B cell (primary cell): ENCODE data around the gene FTO. TPM values are rescaled to one million over a fixed set of nuclear protein-coding genes. Genes with fewer than 3 reads are reported as not detected.

ENCODE experiments used
- ATAC-seq: fragments of 200-7000 bp; cut with Tn5 transposase; one replicate; pipeline ENCODE4 v1.10.0; 2021; ENCODE audit warnings: low read depth, mild to moderate bottlenecking, moderate number of reproducible peaks, moderate library complexity
- CTCF ChIA-PET: fragments of 350-600 bp; sonication (Branson Sonifier 250); formaldehyde crosslinking; loops from one replicate; lab custom pipeline; 2021; ENCODE audit warnings: antibody characterized with exemption, inconsistent platforms; lab: Charles Lee
- POLR2A ChIA-PET: fragments of 350-600 bp; sonication (Branson Sonifier 250); formaldehyde crosslinking; loops from one replicate; lab custom pipeline; 2021; ENCODE audit warnings: antibody characterized with exemption; lab: Charles Lee
- DNase-seq: peaks from one replicate; pipeline ENCODE4 v3.0.0; 2013
- H2AFZ ChIP-seq: 2 replicates; pipeline ENCODE4 v1.6.1; 2012; ENCODE audit warnings: mild to moderate bottlenecking, low read depth, low read length; ENCODE audit not compliant: insufficient read depth, poor library complexity, severe bottlenecking
- H3K27ac ChIP-seq, 2 donors: 1 replicate in 1 of 2; 2 replicates in 1 of 2; pipeline ENCODE4 v1.5.1; 2012 to 2013; ENCODE audit warnings: low read length in 2 of 2, mild to moderate bottlenecking in 2 of 2, moderate library complexity in 1 of 2
- H3K27me3 ChIP-seq, 4 experiments: fragments of 200-600 bp in 1 of 4; sonication (generic) in 1 of 4; replicated peaks in 1 of 4; 1 replicate in 2 of 4; 2 replicates in 2 of 4; pipeline versions ENCODE4 v1.6.1 to v1.7.0; 2013 to 2016; ENCODE audit warnings: low read length in 3 of 4, mild to moderate bottlenecking in 2 of 4, mixed read lengths in 1 of 4, moderate library complexity in 1 of 4; ENCODE audit not compliant: insufficient read depth in 4 of 4, control insufficient read depth in 3 of 4; ENCODE audit errors: control extremely low read depth in 1 of 4
- H3K36me3 ChIP-seq, 2 experiments: replicated peaks in 1 of 2; 1 replicate in 1 of 2; 2 replicates in 1 of 2; pipeline versions ENCODE4 v1.6.1 to v1.7.1; 2013; ENCODE audit warnings: low read length in 1 of 2; ENCODE audit not compliant: insufficient read depth in 2 of 2, control insufficient read depth in 1 of 2; ENCODE audit errors: control extremely low read depth in 1 of 2, extremely low read depth in 1 of 2
- H3K4me1 ChIP-seq, 2 donors: fragments of 200-600 bp in 1 of 2; sonication (generic) in 1 of 2; 1 replicate in 1 of 2; 2 replicates in 1 of 2; pipeline versions ENCODE4 v1.5.1 to v1.6.1; 2013 to 2017; ENCODE audit warnings: low read length in 2 of 2; ENCODE audit not compliant: control insufficient read depth in 2 of 2, insufficient read depth in 2 of 2
- H3K4me2 ChIP-seq: replicated peaks from 2 replicates; pipeline ENCODE3; 2012; ENCODE audit warnings: mild to moderate bottlenecking, low read depth, low read length; ENCODE audit not compliant: poor library complexity, severe bottlenecking
- H3K4me3 ChIP-seq, 5 experiments: fragments of 200-600 bp in 1 of 5; sonication (generic) in 1 of 5; 1 replicate in 3 of 5; 2 replicates in 2 of 5; pipeline versions ENCODE4 v1.5.1 to v1.7.0; 2011 to 2016; ENCODE audit warnings: low read length in 4 of 5, mild to moderate bottlenecking in 4 of 5, low read depth in 2 of 5, control low read depth in 1 of 5, moderate library complexity in 1 of 5; ENCODE audit not compliant: insufficient read depth in 1 of 5; ENCODE audit errors: control extremely low read depth in 1 of 5, extremely low read depth in 1 of 5
- H3K79me2 ChIP-seq: fragments of 200-600 bp; sonication (generic); one replicate; pipeline ENCODE4 v1.6.0; 2016; ENCODE audit warnings: low read length; ENCODE audit not compliant: control insufficient read depth, insufficient read depth
- H3K9ac ChIP-seq: fragments of 200-600 bp; sonication (generic); 2 replicates; pipeline ENCODE4 v1.6.1; 2017; ENCODE audit warnings: mild to moderate bottlenecking, low read length, moderate library complexity
- H3K9me3 ChIP-seq, 3 donors: one replicate each; pipeline versions ENCODE4 v1.6.1 to v1.7.1; 2013; ENCODE audit warnings: low read length in 2 of 3; ENCODE audit not compliant: control insufficient read depth in 2 of 3, insufficient read depth in 1 of 3; ENCODE audit errors: control extremely low read depth in 1 of 3
- H4K20me1 ChIP-seq: 2 replicates; pipeline ENCODE4 v1.6.0; 2012; ENCODE audit warnings: mild to moderate bottlenecking, low read length; ENCODE audit not compliant: insufficient read depth, control insufficient read depth, poor library complexity, severe bottlenecking
- H3K27ac Mint-ChIP-seq: one replicate; pipeline ENCODE4 v1.8.0; 2021; ENCODE audit warnings: mixed read lengths
- H3K27me3 Mint-ChIP-seq: one replicate; pipeline ENCODE4 v1.8.0; 2021; ENCODE audit warnings: mixed read lengths
- H3K4me1 Mint-ChIP-seq: one replicate; pipeline ENCODE4 v1.8.0; 2021; ENCODE audit warnings: mixed read lengths
- H3K4me3 Mint-ChIP-seq: one replicate; pipeline ENCODE4 v1.8.0; 2021; ENCODE audit warnings: mixed read lengths
- H3K9me3 Mint-ChIP-seq: one replicate; pipeline ENCODE4 v1.8.0; 2022; ENCODE audit warnings: mixed read lengths; ENCODE audit not compliant: insufficient read depth
- CTCF ChIP-seq: fragments of 200-600 bp; IDR thresholded peaks from one replicate; pipeline ENCODE4 v1.8.0; 2022; ENCODE audit warnings: antibody characterized with exemption, mild to moderate bottlenecking
- EZH2 ChIP-seq: IDR thresholded peaks from 2 replicates; pipeline ENCODE4 v1.6.1; 2012; ENCODE audit warnings: borderline replicate concordance, low read depth, mild to moderate bottlenecking, moderate library complexity, low read length; ENCODE audit not compliant: insufficient read depth, poor library complexity, severe bottlenecking
- WGBS: methylation state at CpG from one replicate; pipeline ENCODE4 v1.1.5; 2013; ENCODE audit warnings: missing lambda C conversion rate; ENCODE audit not compliant: insufficient coverage; 5-methylcytosine and 5-hydroxymethylcytosine counted together
- intact Hi-C: fragments of 100-400 bp; cut with micrococcal nuclease; formaldehyde crosslinking; loops from one replicate; pipeline ENCODE4 v1.10.0; 2022
- polyA plus RNA-seq: library from polyadenylated mRNA; depleted of rRNA; stranded (reverse); fragments of >200 nt; gene quantifications from 2 replicates; pipeline ENCODE4 v1.2.3, GENCODE V29; 2012
- total RNA-seq, 2 donors: library from RNA; stranded (reverse); fragments of 120-200 nt in 1 of 2; gene quantifications; 1 replicate in 1 of 2; 2 replicates in 1 of 2; pipeline versions ENCODE4 v1.2.3 to v1.2.4, GENCODE V29; 2013 to 2022

FTO gene
- total and polyA plus RNA-seq, 2 donors (not counting 1 experiment from before 2014, with no cell fraction given): 26.5 to 68.5 TPM

- H3K27ac ChIP-seq: no peak overlapping the region
- H3K4me1 Mint-ChIP-seq: peaks cover 17% of the 10 kb centered on the region
- POLR2A ChIA-PET: no interaction called here
- peaks cover 0 to 7% of the 10 kb centered on the region in 2 experiments for H3K36me3 ChIP-seq
- H3K9me3 ChIP-seq: no peaks in the 10 kb centered on the region
- H3K27me3 Mint-ChIP-seq: no peaks in the 10 kb centered on the region
- no peak overlapping the region for H3K9ac ChIP-seq
- CTCF ChIA-PET: interaction anchor here (0.6 kb wide), 1 partner anchor 11 kb away, joined by 3 read pairs; no protein-coding TSS in a partner anchor
- no peak for TF ChIP-seq EZH2
- TF ChIP-seq CTCF: no peak
- no peak overlapping the region for H3K4me3 ChIP-seq
- no peaks in the 10 kb centered on the region for H3K27me3 ChIP-seq
- no peak overlapping the region for H3K4me3 Mint-ChIP-seq
- WGBS: 0% methylated on average over 1 of the region's 4 CpGs
- peaks cover 3 to 12% of the 10 kb centered on the region in 2 donors for H3K4me1 ChIP-seq
- DNase-seq: peak; percentile 24
- H3K27ac Mint-ChIP-seq: no peak overlapping the region
- no peaks in the 10 kb centered on the region for H3K9me3 Mint-ChIP-seq
- H3K79me2 ChIP-seq: no peaks in the 10 kb centered on the region
- H3K4me2 ChIP-seq: no peak overlapping the region
- intact Hi-C loops: no loop called here
- ATAC-seq: no peak
- no peaks in the 10 kb centered on the region for H4K20me1 ChIP-seq
- no peak overlapping the region for H2AFZ ChIP-seq
Observed at GRCh38 chr16:53840456-53840855, 136.5 kb downstream of the FTO start.

GRCh38 chr16:53841884-53842283, 137.9 kb downstream of the FTO start:
- H3K27me3 ChIP-seq: no peaks in the 10 kb centered on the region
- TF ChIP-seq EZH2: no peak
- TF ChIP-seq CTCF: no peak
- H3K4me2 ChIP-seq: no peak overlapping the region
- ATAC-seq (no peak), DNase-seq (no peak)
- H3K36me3 ChIP-seq: peaks cover 0 to 7% of the 10 kb centered on the region in 2 experiments
- H3K9ac ChIP-seq: no peak overlapping the region
- H4K20me1 ChIP-seq: no peaks in the 10 kb centered on the region
- no peak overlapping the region for H3K27ac Mint-ChIP-seq
- no peak overlapping the region for H2AFZ ChIP-seq
- H3K4me1 Mint-ChIP-seq: peaks cover 20% of the 10 kb centered on the region
- H3K4me3 ChIP-seq: no peak overlapping the region
- no peak overlapping the region for H3K27ac ChIP-seq
- no peaks in the 10 kb centered on the region for H3K9me3 Mint-ChIP-seq
- no peaks in the 10 kb centered on the region for H3K9me3 ChIP-seq
- intact Hi-C loops: no loop called here
- WGBS: 67% methylated on average over 1 of the region's 2 CpGs
- ChIA-PET CTCF (no interaction called here), POLR2A (no interaction called here)
- H3K79me2 ChIP-seq: no peaks in the 10 kb centered on the region
- H3K4me1 ChIP-seq: peaks cover 3 to 12% of the 10 kb centered on the region in 2 donors
- no peaks in the 10 kb centered on the region for H3K27me3 Mint-ChIP-seq
- H3K4me3 Mint-ChIP-seq: no peak overlapping the region
